ENCODE measurements around the gene MERTK.
"Not testable (repeated sequence)": the region's sequence is repeated elsewhere in the genome, so short reads cannot be mapped to it uniquely, and the experiment has no call there.

The MERTK gene

GRCh38 chr2:111897924-111898702 lies at the start of gene MERTK:
Gene MERTK, plus strand, starts transcription at chr2:111898607. Its CDS starts 129 bp downstream, at chr2:111898736.
- peak in 1 of 2 experiments; percentile 31 for DNase-seq (ENCODE audit: low read depth in 2 of 2)

DNA sequence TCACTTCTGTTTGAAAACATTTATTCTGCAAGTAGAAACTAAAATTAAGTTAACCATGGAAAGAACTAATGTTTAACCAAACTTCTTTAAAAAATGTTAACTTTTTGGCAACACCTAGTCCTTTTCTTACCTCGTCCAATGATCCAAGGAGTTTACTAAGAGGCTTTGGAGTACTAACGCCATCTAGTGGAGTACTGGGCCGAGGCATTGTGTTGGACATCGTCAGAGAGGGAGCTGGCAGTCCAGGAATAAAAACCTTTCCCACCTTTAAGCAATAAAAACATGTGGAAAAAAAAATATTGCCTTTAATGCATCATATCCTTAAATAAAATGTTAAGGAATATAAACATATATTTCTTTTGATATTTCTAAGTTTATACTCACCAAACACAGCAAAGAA lies 47.8 kb upstream of the MERTK start:
- DNase-seq (ENCODE audit: low read depth in 2 of 2): peak in 1 of 2 experiments; percentile 4

DNA sequence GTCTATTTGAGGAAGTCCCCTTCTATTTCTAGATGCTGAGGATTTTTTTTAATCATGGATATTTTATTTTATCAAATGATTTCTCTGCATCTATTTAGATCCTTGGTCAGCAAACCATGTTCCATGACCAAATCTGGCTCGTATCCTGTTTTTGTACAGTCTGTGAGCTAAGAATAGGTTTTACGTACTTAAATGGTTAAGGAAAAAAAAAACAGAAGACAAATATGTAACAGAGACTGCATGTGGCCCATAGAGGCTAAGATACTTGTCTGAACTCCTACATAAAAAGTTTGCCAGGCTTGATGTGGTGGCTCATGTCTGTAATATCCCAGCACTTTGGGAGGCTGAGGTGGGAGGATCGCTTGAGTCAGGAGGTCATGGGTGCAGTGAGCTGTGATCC lies 45.9 kb upstream of the MERTK start:
- DNase-seq (ENCODE audit: low read depth in 2 of 2): not testable (repeated sequence)

DNA sequence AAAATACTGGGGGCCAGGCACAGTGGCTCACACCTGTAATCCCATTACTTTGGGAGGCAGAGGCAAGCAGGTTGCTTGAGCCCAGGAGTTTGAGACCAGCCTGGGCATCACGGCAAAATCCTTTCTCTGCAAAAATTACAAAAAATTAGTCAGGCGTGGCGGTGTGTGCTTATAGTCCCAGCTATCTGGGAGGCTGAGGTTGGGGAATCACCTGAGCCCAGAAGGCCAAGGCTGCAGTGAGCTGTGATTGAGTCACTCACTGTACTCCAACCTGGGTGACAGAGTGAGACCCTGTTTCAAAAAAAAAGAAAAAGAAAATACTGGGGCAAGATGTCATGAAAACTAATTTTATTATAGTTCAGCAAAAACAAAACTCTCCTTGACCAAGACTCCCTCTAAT lies 38.4 kb upstream of the MERTK start:
- not testable (repeated sequence) for DNase-seq (ENCODE audit: low read depth in 2 of 2)

DNA sequence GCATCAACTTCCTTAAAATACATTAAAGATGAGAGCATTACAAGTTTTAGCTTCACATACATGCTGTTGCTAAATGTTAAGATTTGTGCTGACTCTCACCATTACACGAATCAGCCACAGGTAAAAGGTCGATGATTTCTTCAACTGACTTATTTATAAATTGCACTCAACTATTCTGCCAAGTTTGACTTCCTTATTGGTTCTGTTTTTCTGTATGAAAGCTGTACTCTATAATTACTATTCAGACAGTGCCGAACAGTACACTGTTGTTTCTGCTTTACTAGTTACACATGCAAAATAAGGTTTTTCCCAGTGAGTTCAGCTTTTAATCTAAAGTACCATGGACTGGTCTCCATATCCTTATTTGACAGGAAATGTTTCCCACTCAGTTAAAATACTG lies 33.3 kb upstream of the MERTK start:
- DNase-seq (ENCODE audit: low read depth in 2 of 2): not testable (repeated sequence)

DNA sequence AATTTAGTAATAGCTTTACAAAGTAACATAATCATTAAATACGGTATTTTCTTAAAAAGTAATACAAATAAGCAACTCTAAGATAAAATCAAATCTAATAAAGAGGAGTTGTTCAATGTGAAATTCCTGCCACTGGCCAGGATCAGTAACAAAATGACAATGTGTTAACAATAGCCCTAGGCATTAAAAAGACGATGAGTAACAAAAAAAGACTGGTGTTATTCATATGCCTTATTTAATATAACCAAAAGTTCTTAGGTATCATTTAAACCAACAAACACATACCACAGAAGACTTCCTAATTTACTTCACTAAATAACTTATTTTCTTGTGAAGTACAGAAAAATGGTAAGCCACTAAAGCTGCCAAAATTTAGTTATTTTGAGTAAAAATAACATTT lies 25.6 kb upstream of the MERTK start:
- DNase-seq (ENCODE audit: low read depth in 2 of 2): not testable (repeated sequence)

DNA sequence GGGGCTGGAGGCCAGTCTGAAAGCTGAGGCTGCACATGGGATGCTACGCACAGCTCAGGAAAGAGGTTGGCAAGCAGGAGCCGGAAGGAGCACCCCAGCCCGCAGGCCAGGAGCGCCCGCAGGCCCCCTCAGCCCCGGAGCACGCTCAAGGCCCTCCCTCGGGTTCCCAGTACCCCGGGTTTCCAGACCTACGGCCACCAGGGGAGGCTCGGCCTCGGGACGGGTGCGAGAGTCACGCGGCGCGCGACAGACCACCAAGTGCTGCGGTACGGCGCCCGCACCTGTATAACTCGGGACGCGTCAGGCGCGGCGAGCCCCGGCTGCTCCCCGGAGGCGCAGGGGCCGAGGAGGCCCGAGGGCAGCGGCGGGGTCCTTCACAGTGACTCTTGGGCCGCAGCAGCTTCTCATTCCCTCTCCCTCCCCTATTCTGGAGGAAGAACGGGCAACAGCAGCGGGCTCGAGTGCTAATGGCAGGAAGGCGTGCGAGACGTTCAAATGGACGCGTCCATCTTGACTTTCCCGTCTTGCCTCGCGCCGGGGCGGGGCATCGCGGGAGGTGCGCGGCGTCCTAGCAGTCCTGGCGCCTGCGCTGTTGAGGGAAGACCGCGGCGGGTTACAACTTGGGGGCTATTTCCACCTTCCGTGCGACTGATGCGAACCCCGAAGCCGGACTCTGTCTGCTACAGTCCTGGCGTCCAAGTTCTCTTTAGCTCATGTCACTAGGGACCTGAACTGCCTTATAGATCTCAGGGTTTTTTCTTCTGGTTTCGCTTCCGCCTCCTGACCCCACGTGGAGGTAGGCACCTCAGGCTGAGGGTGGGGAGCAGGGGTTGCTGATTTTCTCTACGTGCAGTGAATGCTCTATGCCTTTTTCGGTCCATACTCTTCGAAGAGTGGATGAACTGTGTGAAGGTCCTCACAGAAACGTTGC lies 14.5 kb upstream of the MERTK start, which contains the start of gene ANAPC1:
Gene ANAPC1, minus strand, starts transcription at position 533 of the 931 bp plus-strand sequence. CDS start 3,368 bp downstream, outside the sequence.
- peak; percentile 77 to 82 for DNase-seq (ENCODE audit: low read depth in 2 of 2)

- no peak for DNase-seq (ENCODE audit: low read depth in 2 of 2)
Observed at GRCh38 chr2:111884592-111884964, 13.8 kb upstream of the MERTK start.

DNA sequence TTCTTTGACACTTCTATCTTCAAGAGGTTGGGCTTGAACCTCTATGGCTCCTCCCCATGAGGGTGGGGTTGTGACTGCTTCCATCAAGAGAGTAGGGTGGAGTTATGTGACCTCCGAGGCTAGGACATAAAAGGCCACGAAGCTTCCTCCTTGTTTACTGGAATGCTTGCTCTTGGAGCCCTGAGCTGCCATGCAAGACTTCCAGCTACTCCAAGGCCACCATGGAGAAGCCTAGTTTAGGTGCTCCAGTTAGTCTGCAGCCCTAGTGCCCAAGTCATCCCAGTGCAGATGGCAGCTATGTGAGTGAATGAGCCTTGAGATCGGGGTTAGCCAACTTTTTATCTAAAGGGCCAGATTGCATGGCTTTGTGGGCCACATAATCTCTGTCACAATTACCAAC lies 2.4 kb upstream of the MERTK start:
- DNase-seq (ENCODE audit: low read depth in 2 of 2): no peak

DNA sequence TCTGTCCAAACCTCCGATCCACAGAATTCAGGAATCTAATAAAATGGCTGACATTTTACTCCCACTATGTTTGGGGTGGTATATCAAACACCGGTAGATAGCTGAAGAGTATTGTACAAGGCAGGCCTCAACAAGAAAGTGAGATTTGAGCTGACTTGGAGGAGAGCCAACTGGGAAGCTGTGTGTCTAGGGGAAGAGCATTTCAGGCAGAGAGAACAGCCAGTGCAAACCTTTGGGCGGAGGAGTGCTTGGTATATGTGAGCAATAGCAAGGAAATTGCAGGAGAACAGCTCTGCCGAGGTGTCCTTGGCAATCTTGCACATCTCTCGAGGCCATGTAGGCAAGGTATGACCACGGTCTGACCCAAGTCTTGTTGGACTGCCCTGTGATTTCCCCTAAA lies 1.8 kb upstream of the MERTK start:
- DNase-seq (ENCODE audit: low read depth in 2 of 2): no peak

GRCh38 chr2:111897630-111897923 lies 830 bp upstream of the MERTK start:
- no peak for DNase-seq (ENCODE audit: low read depth in 2 of 2)

DNA sequence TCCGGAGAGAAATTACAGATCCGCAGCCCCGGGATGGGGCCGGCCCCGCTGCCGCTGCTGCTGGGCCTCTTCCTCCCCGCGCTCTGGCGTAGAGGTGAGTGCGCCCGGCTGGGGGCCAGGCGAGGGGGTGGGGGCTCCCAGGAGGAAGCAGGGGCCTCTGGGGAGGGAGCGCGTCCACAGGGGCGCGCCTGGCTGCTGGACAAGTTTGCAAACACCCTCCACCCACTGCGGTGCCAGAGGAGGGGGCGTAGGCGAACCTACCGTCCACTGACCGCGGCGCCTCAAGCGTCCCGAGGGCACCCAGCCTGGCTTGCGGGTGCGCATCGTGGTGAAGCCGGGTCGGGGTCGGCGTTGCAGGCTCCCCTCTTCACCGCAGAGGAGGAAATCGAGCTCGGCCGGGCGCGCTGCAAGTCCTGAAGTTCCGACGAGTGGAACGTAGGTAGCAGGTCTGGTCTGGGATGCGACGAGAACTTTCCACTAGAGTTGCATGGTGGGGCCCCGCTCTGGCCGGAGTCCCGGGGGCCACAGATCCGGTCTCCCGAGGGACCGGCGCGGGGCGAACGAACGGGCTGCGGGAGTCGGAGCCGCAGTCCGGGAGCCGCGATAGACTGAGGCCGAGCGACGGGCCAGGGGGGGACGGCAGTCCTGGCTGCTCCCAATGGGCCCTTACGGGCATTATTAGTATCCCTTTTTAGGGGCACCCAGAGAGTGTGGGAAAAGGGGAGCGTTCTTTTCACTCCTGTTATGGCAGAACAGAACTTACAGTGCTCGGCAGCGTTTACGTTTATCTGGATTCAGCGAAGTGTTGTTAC lies 502 bp downstream of the MERTK start:
- peak in 1 of 2 experiments; percentile 12 for DNase-seq (ENCODE audit: low read depth in 2 of 2)

GRCh38 chr2:111900859-111901258 lies 2.5 kb downstream of the MERTK start:
- DNase-seq (ENCODE audit: low read depth in 2 of 2): no peak

DNA sequence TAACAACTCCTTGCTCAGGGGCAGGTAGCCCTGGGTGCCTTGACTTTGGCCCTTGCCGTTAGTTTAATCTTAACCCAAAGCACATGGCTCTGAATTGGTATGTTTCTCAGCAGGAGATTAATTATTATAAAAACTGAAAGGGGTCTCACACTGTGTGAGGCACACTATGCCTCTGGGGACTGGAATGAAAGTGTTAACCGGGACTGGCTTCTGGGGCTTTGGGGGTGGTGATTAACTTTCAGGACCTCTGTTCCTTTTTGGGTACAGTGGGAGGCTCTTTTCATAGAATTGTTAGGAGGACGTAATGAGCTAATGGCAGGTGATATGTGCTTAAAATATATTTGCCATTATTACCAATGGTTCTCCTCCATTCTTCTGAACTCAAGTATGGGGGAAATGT lies 5.1 kb downstream of the MERTK start:
- no peak for DNase-seq (ENCODE audit: low read depth in 2 of 2)

- no peak for DNase-seq (ENCODE audit: low read depth in 2 of 2)
Observed at GRCh38 chr2:111903930-111904439, 5.6 kb downstream of the MERTK start.

DNA sequence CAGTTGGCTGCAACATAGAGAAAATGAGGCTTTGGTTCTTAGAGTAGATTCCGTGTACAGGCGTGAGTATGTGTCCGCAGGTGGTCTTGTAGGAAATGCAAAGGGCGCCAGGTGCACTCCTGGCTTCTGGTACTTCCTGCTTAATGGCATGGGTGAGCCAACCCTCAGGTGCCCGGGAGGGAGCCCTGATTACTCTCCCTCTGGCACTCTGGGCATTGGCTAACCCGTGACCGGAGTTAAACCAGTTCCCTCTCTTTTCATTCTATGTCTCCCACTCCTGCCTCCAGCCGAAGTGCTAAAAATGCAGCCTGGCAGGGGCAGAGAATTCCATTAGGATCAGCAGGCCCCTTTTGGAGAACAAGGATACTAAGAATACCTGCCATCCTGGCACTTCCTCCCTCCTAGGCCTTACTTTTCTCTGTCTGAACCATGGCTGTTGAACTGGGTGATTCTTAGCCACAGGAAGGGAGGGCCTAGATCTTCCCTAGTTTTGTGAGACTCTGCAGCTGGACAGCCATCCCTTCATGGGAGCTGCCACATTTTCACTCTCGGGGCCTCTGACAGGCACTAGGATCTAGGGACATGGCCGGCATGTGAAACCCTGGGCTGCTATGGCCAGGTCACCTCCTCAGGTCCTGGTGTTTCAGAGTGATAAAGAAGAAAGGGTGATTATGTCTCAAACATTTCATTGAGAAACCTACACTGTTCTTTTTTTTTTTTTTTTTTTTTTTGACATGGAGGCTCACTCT lies 6.5 kb downstream of the MERTK start:
- DNase-seq (ENCODE audit: low read depth in 2 of 2): no peak

DNA sequence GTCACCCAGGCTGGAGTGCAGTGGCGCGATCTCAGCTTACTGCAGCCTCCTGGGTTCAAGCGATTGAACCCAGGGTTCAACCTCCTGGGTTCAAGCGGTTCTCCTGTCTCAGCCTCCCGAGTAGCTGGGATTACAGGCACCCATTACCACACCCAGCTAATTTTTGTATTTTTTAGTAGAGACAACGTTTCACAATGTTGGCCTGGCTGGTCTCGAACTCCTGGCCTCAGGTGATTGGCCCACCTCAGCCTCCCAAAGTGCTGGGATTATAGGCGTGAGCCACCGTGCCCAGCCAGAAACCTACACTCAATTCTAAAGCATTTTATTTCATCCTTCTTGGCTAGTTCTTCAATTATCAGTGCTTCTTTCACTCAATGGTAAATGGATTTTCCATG lies 7.1 kb downstream of the MERTK start:
- not testable (repeated sequence) for DNase-seq (ENCODE audit: low read depth in 2 of 2)

- DNase-seq (ENCODE audit: low read depth in 2 of 2): no peak
Observed at GRCh38 chr2:111905990-111906735, 7.8 kb downstream of the MERTK start.

DNA sequence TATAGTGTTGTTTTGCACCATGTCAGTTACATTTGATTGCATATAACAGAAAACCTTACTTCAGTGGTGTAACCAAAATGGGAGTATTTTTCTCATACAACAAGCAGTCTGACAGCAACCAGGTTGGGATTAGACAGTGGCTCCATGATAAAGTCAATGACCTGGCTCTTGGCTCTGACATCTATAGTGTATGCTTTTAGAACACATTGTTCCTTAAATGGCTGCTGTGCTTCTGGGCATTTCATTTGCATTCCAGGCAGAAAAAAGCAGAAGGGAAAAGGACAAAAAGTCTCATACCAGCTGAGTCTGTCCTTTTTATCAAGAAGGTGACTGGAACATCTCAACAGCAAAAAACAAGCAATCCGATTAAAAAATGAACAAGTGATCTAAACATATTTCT lies 10.2 kb downstream of the MERTK start:
- DNase-seq (ENCODE audit: low read depth in 2 of 2): no peak

GRCh38 chr2:111909079-111909478 lies 10.7 kb downstream of the MERTK start:
- DNase-seq (ENCODE audit: low read depth in 2 of 2): no peak

All from stimulated activated CD4-positive, alpha-beta T cell treated with anti-CD3 and anti-CD28 coated beads, Interleukin-12 subunit alpha, Interleukin-12 subunit beta, amount 100 ng/mL, for 24 hours (primary cell).